ENCODE results near the gene PGM5. TPM values are rescaled to one million over a fixed set of nuclear protein-coding genes. Genes with fewer than 3 reads are reported as not detected.

The PGM5 gene
- total RNA-seq, 1 donor from 2014 or later: 194 TPM

DNA sequence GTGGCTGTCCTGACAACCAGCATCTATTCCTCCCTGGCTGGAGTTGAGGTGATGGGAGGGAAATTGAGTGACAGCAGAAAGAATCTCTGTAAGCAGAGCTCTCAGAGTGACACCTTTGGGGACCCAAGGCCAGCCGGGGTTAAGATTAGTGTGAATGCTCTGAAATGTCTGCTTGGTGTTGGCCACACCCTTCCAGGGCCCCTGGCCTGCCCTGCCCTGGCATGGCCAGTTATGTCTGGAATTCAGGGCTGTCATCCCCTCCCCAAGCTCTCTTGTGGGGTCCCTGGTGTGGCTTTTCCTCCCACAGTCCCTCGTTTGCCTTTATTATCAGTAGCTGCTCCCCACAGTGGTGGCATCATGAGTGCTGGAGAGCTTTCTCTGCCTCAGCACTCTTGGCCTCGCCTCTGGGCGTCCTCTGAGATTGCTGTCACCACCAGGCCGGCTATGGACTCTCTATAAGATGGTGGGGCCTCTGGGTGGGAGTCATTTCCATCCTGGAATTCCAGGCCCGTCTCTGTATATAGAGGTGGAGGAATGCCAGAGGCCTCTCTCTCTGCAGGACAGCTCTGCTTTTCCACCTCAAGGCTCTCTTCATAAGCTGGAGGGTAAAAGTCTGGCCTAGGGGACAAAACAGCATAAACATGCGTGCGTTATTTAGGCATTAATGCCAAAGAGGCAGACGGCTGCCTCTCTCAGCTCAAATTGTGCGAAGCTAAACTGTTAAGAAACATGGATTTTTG, 180.6 kb downstream of the PGM5 start:
- DNase-seq (ENCODE audit: low spot score): no peak

DNA sequence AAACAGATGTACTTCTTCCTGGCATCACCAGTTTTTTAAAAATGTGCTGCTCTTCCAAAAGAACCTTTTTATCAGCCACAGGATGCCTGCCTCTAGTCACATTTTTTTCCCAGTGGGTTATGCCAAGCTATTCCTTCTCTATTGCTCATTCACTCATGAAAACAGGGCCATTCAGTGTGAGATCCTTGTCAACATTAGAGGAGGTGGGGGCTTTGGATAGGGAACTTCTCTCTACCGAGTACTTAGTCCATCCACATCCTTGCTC, 181.1 kb downstream of the PGM5 start:
- peak; percentile 42 for DNase-seq (ENCODE audit: low spot score)

DNA sequence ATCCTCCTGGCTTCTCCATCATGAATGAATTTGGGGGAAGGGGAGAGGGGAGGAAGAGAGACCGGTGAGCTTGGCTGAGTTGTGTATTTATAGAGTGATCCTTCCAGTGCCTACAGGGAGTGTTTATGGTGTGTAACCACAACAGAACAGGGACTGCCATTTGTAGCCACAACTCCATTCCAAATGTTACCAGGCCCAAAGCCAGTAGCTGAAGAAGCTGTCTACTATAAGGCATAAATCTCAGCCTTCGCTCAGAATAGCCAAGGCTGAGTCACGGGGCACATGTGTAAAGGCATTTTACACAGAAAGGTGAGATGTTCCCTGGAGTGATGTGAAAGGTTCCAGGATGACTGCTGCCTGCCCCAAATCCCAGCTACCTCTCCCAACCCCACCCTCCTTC, 181.8 kb downstream of the PGM5 start:
- DNase-seq (ENCODE audit: low spot score): no peak

DNA sequence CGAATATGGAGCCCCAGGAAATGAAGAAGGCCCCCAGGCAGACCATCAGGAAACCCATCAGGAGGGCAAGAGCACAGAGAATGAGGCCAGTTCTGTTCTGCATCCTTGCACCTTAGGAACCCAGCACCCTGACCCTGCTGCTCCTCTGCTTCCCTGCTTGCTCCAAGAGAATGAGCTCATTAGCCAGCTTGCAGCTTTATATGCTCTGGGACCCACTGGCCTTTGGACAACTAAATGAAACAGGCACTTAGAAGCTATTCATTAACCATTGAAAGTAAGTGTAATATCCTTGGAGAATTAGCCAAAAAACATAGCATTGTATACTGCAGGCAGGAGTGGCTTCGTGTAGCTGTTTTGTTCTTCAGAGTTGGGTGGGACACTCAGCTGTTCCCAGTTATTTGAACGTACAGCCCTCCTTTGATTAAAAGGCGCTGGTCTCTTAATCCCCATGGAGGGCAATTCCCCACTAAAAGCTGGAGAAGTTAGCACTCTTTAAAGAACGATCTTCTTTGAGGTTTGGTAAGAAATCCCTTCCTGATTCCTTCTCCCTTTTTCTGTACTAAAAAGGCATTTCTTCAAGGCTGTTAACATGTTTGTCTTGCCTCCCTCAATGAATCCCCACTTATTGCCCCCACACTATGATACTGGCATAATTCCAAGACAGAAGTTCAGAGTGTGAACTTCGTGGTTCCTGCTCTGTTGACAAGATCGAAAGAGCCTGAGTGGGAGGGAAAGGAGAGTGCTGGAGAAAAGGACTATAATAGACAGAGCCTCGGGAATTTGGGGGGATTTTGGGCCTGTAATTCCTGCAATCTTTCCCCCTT, 184.5 kb downstream of the PGM5 start, which contains the start of gene TMEM252:
TSS of gene TMEM252 (minus strand) at position 172 of the 824 bp plus-strand sequence. CDS start at position 103, 69 bp downstream.
- peak; percentile 14 for DNase-seq (ENCODE audit: low spot score)

DNA sequence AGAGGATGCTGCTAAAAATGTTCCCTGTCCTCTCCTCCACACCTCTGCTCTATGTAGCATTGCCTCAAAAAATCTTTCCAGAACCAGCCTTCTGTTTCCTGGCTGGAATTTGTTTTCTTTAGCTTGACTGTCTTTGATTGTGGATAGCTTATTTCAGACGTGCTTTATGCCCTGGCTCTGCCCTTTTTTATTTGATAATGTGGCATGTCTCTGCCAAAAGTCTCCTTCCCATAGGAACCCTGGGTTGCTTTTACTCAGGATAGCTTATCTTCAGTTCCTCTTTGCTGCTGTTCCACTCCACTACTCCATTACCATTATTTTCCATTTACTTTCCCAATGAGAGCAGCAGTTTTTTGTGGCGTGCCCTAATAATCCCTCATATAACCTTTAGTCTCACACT, 185.2 kb downstream of the PGM5 start:
- DNase-seq (ENCODE audit: low spot score): peak; percentile 18

DNA sequence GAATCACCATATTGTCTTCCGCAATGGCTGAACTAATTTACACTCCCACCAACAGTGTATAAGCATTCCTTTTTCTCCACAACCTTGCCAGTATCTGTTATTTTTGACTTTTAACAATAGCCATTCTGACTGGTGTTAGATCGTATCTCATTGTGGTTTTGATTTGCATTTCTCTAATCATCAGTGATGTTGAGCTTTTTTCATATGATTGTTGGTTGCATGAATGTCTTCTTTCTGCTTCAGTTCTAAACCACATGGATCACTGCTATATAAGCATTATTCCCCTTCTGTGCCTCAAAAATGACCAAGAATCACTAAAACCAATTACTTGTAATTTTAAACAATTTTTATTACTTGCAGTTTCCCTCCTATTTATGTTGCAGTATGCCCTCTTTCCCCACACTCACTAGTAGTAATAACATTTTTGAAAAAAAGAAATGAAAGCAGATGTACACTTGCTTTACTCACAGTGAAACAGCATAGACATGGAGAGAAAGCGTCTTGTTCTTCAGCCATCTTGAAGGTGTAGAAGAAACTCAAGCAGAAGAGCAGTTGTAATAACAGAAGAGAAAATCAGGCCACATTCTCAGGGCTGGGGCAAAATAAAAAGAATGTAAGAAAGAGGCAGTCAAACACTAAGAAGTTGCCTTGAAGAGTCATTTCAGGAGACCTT, 188.8 kb downstream of the PGM5 start:
- no peak for DNase-seq (ENCODE audit: low spot score)

DNA sequence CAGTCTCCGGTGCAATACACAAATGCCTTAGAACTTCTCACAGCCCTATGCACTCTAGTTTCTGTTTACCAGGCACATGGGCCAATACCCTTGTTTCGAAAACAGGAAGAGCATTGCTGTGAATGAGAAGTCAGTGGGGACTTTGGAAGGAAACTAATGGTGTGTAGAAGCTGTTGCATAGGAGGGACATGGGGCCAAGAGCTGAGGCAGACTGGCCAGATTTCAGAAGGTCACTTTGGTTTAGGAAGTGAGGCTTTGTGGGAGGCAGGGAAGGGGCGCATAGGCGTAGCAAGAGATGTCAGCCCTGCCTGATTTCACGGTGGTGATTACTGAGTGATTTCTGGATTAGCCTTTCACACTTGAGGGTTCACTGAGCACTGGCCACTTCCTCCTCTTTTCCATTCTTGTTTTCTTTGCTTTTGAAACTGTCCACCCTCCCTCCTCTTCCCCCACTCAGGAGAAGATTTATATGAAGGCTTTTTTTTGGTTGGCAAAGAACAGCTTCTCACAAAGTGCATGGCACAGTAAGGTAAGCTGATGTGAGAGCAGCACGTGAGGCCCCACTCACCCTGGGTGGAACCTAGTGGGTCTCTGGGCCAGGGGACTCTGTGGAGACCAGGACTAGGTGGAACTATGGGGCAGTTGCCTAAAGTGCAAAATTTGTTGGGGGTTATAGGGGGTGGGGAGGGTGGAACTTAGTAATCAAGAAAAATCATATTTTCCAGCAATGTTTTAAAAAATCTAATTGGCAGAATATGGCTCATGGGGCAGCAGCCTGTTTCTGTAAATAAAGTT, 190.4 kb downstream of the PGM5 start:
- peak; percentile 22 for DNase-seq (ENCODE audit: low spot score)

DNA sequence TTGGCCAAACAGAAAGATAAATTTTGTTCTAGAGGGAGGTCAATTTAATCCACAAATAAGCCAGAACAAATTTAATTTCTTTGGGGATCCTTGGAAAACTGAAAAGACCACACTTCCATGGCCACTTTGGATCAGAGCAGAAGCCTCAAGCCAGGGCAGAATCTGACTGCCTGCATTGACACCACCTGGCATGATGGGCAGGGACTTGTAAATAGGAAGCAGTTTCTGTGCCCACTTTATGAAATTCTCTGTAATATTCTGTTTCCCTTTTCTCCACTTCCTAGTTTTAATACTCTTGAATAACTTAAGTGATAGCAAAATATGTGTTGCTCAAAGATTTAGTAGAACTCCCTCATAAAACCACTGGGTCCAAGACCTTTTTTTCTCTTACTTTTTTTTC, 191.0 kb downstream of the PGM5 start:
- no peak for DNase-seq (ENCODE audit: low spot score)

DNA sequence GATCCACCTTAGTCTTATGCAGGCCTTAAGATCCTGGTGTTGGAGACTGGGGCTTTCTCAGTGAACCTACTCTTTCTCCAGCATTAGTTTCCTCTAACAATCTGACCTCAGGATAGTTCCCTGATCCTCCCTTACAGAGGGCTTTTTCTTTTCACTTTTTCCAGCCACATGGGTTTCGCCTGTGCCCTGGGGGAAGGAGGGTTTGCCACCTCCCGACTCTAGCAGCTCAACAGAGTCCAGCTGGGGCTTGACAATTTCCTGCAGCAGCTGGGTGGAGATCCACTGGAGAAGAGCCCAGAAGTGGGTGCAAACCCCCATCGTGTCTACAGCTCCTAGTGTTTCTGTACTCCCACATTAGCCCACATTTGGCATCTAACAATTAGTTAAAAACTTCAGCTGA, 191.8 kb downstream of the PGM5 start:
- no peak for DNase-seq (ENCODE audit: low spot score)

DNA sequence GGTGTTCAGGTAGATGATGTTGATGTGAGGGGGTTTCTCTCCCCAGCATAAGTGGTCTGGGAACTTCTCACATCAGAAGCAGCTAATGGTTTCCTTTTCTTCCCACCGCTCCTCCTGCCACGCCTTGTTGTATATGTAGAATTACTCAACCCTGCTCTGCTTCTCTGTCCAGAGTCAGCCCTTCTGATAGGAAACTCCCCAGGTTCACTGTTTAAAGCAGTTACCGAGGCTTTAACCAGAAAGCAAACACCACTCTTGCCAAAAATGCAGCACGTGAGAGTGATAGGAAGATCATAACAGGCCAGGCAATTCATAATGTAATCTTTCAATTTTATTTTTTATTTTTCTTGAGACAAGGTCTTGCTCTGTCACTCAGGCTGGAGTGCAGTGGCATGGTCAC, 194.8 kb downstream of the PGM5 start:
- peak; percentile 20 for DNase-seq (ENCODE audit: low spot score)

DNA sequence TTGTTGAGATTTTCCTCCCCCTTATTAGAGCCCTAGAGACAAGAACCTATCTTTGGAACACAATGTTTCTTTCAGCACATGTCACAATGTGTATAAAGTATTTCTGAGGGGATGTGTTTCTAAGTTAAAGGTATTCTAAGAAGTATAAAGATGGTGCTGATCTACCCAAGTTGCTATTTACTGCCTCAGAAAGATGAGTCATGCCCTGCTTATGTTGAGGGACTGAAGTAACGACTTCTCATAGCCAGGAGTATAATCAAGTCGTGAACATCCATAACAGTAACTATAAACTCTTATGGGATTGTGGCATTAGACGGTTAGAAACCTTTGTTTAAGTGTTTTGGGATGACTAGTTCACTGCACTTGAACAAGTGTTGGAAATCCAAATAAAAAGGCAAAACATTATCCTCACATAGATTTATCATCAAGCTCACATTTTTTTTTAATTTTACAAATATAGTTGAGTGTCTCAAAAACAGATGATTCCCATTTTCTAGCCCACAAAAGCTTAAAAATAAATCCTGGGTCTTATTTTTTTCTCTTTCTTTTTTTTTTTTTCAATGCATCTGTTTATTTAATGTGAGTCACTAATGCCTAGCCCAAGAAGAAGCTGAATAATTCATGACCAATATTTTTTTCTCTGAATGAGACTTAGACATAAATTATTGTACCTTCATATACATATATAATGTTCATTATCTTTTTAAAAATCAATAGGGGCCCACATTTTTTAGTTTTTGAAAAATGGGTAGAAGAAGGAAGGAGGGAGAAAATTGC, 196.5 kb downstream of the PGM5 start:
- DNase-seq (ENCODE audit: low spot score): peak; percentile 76

DNA sequence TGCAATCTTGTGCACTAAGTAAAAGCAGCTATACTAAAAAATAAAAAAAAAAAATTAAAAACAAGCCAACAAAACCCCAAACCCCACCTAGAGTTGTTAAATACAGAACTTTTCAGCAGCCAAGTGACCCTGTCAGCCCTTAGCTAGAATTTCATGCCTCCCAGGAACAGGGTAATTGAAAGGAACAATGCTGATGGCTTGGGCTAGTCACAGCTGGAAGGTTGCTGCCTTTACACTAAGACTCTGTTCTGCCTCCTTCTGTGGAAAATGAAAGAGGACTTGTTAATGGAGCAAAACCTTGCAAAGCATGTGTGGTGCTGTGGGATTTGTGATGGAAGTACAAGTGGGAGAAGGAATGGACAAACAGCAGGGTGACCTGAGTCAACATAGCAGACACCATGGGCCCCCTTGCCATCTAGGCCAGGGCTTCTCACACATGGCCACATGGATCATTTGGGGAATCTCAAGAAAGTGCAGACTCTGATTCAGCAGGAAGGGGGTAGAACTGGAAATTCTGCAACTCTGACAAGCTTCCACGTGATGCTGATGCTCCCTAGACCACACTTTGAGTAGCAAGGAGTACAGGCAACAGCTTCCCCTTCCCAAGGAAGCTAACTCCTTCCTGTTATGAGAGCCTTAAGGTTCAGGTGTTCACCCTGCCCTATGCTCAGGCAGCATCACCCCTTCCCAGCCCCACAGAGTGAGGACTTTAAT, 199.2 kb downstream of the PGM5 start:
- DNase-seq (ENCODE audit: low spot score): no peak

DNA sequence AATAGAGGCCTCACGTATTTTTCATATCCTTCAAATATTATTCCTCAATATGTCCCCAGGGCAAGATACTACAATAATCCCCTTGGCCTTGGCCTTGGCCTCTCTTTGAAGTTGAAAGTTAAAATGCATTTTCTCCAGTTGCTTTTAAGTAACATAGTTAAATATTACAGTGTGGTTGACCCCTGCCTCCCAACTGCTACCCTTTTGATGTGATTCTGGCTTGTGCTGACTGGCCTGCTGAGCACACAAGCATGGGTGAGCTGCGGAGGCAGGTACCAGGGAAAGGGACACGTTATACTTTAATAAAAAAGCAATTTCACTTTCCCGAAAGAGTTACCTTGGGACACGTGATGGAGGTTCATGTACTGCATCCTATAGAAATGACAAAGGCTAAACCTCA, 202.1 kb downstream of the PGM5 start:
- DNase-seq (ENCODE audit: low spot score): no peak

DNA sequence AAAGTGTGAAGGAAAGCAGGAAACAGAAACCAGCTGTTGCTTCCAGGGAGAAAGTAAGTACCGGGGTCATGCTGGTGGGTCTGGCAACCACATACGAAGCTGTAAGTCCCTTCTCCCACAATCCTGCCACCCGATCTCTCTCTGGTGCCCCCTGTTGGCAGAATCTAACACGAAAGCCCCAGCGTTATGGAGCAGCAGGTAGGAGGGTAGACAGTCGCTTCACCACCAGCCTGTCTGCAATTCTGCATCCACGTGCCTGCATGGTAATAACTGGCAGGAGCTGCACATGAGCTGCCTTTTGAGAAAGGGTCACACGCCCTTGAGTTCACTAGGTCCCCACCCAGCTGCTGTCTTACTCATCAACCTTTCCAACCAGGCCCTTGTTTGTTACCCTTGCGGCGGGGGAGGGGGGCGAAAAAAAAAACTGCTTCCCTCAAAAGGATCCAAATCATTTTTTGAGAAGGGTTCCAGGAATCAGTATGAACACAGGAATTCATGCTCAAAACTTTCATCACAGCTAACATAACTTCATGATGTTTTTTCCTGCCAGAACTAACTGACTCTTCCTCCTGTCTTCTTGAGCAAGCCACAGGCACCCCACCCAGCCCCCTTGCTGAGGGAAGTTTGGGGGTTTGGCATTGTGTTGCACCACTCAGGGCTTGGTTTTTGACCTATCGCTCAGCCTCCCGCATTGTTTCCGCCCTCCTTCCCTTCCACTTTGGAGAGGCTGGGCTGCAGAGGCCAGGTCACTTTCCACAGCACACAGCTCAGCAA, 203.8 kb downstream of the PGM5 start:
- DNase-seq (ENCODE audit: low spot score): peak; percentile 83

DNA sequence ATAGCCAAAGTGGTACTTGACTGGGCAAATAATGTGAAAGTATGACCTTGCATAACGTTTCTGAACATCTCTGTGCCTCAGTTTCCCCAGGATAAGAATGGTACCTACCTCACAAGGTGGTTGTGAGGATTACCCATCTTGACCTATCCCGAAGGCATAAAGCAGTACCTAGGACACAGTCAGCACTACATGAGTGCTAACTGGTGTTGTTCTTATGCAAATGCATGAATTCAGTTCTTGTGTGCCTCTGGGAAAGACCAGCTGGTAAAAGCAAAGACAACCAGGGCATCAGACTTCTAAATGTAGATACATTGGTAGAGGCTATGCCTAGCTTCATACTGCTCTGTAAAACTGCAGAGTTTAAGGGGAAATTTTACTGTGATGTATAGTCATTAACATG, 206.1 kb downstream of the PGM5 start:
- DNase-seq (ENCODE audit: low spot score): no peak

DNA sequence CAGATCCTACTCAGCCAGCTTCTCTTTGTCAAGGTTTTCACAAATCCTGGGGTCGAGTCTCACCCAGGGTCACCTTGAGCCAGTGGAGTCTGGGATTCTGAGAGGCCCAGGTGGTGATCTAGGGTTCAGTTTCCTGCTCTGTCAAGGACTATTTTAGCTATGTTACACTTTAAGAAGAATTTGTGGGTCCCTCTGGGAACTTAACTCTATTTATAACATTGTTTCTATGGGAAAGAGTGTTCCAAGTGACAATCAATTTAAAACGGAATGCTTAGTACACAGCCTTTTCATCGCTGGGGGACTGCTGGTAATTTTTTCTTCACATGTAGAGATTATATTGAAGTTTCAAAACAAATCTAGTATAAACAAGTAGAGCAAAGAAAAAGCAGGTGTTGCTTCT, 211.2 kb downstream of the PGM5 start:
- DNase-seq (ENCODE audit: low spot score): no peak

DNA sequence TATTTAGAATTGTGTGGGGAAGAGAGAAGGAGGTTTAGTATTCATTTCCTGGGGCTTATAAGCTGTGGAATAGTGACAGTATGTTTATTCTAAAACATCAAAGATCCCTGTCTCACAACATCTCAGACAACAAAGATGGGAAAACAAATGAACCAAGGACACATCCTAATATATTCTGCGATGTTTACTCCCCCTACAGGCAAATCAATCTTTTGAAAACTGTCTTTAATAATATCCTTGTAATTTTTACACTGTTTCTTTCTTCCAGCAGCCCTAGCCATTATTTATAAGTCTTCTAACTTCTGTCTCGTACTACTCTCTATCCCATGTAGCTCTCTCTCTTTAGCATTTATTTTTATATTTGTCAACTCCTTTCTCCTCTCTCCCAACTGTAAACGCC, 217.7 kb downstream of the PGM5 start:
- peak; percentile 15 for DNase-seq (ENCODE audit: low spot score)

DNA sequence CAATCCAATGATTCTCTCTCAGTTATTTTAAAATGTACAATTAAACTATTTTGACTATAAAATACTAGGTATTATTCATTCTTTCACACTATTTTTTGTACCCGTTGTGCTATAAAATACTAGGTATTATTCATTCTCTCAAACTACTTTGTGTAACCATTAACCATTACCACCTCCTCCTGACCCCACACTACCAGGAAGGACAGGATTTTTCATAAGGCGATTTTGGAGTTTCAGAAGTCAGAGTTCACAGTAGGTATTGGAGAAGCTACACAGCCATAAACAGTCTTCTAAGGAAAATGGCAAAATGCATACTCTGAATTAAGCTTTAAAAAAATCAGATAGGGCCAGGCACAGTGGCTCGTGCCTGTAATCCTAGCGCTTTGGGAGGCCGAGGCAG, 219.4 kb downstream of the PGM5 start:
- no peak for DNase-seq (ENCODE audit: low spot score)

DNA sequence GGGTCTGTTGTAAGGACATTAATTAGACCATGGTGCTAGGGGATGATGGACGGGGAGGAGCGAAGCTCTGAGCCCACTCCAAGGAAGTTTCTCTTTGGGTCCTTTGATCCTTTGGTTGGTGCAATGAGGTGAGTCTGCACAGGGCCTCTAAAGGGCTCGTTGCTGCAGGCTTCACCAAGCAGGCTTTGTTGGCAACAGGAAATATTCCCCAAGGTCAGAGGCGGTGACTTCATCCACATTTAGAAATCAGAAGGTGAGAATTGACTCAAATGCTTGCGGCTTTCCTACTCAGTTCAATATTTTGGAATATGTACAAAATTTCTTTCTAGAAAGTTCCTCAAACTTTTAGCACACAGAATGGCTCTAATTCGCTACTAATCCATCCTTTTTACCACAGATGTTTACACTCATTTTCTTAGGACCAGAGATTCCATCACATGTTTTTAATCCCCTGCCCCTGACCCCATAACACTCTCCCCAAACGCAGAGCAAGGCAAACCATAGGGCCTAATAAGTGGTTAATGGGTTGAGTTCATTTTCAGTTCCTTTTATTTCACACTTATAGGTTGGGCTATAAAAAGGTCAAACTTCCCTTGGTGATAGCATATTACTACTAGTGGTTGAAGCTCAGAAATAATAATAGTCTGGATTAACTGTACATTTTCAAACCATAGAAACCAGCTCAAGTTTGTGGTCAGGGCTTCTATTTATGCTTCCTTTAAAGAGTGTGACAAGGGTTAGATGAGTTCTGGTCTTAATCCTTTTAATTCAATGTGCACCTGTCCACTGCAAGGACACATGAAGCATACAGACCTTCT, 221.6 kb downstream of the PGM5 start:
- no peak for DNase-seq (ENCODE audit: low spot score)
